K562 (cell line): Measurements from ENCODE around the gene ATG4D. TPM values are rescaled to one million over a fixed set of nuclear protein-coding genes. Genes with fewer than 3 reads are reported as not detected.
A peak's percentile ranks its signal among the peaks of the same experiment; 100 is the strongest.

Experiments used
- DPF2 ChIP-seq: fragments of 450-650 bp; IDR thresholded peaks from 2 replicates; pipeline ENCODE4 v1.6.1; 2016
- HEY1 ChIP-seq: fragments of 250-450 bp; sonication (Bioruptor Pico); IDR thresholded peaks from 2 replicates; pipeline ENCODE4 v1.5.0; 2020; ENCODE audit warnings: mild to moderate bottlenecking, moderate library complexity, borderline replicate concordance
- HMG20B ChIP-seq: fragments of 250-450 bp; sonication (Bioruptor Pico); IDR thresholded peaks from 2 replicates; pipeline ENCODE4 v1.5.0; 2021; ENCODE audit warnings: mild to moderate bottlenecking
- MTA3 ChIP-seq: fragments of 450-650 bp; formaldehyde crosslinking; IDR thresholded peaks from 2 replicates; pipeline ENCODE4 v1.6.1; 2017; ENCODE audit warnings: mild to moderate bottlenecking, borderline replicate concordance
- NFATC3 ChIP-seq: fragments of 450-650 bp; IDR thresholded peaks from 2 replicates; pipeline ENCODE4 v1.6.1; 2017; ENCODE audit warnings: mild to moderate bottlenecking
- RBM39 ChIP-seq: fragments of 200-400 bp; formaldehyde crosslinking; optimal IDR thresholded peaks from 2 replicates; pipeline ENCODE3; 2018; ENCODE audit warnings: low read depth, low read length
- SIRT6 ChIP-seq: IDR thresholded peaks from one replicate; pipeline ENCODE4 v1.6.1; 2012; ENCODE audit warnings: low read depth, mild to moderate bottlenecking, control low read depth, inconsistent platforms, low read length, moderate library complexity
- TBL1XR1 ChIP-seq, 2 experiments: IDR thresholded peaks; 2 replicates each; pipeline ENCODE4 v1.6.1; 2012; ENCODE audit warnings: improper control_type of control experiment in 2 of 2, low read length in 2 of 2, mild to moderate bottlenecking in 1 of 2
- ZNF175 ChIP-seq: fragments of 200-800 bp; sonication (Bioruptor generic); IDR thresholded peaks from 2 replicates; pipeline ENCODE4 v1.6.1; 2016; ENCODE audit warnings: low read depth, mild to moderate bottlenecking, missing genetic modification characterization, missing compliant biosample characterization
- ZNF436 ChIP-seq: fragments of 250-450, 450-650 bp; sonication (Bioruptor Pico); formaldehyde crosslinking; IDR thresholded peaks from 2 replicates; pipeline ENCODE4 v1.7.0; 2020; ENCODE audit warnings: mild to moderate bottlenecking
- ZNF589 ChIP-seq: fragments of 200-800 bp; sonication (Bioruptor generic); IDR thresholded peaks from 2 replicates; pipeline ENCODE4 v1.6.1; 2016; ENCODE audit warnings: low read depth, missing genetic modification characterization, missing compliant biosample characterization
- polyA plus RNA-seq, 8 experiments: library from polyadenylated mRNA; depleted of rRNA in 4 of 8; stranded (reverse) in 5 of 8; unstranded in 3 of 8; fragments of >200 nt; fragmentation: Nextera tagmentation in 2 of 8; fragmentation: Illumina TruSeq in 1 of 8; extraction: Ambion mirVana in 2 of 8; extraction: Trizol in 1 of 8; gene quantifications; 2 replicates each; pipeline versions ENCODE4 v1.2.1 to v1.2.3, GENCODE V29; 2011 to 2014; ENCODE audit warnings: inconsistent platforms in 1 of 8, missing spikeins in 1 of 8
- total RNA-seq, 7 experiments: library from RNA; depleted of rRNA in 6 of 7; stranded (reverse); fragments of >200 nt in 6 of 7; fragmentation: Illumina TruSeq in 2 of 7; extraction: Trizol in 2 of 7; gene quantifications; 2 replicates each; pipeline versions ENCODE4 v1.2.1 to v1.2.3, GENCODE V29; 2011 to 2021; ENCODE audit warnings: low replicate concordance in 1 of 7
- TF ChIP-seq, protein P1 (sequence below), 3 experiments: IDR thresholded peaks in 2 of 3; conservative IDR thresholded peaks in 1 of 3; 2 replicates each; pipeline ENCODE4 v1.5.1; 2011 to 2012; ENCODE audit warnings: low read length in 3 of 3, mild to moderate bottlenecking in 3 of 3, control low read depth in 2 of 3, improper control_type of control experiment in 1 of 3, inconsistent platforms in 1 of 3, low read depth in 1 of 3, mixed read lengths in 1 of 3, moderate library complexity in 1 of 3; ENCODE audit not compliant: insufficient read depth in 2 of 3
- TF ChIP-seq, protein P2 (sequence below): fragments of 250-450 bp; sonication (Bioruptor Pico); IDR thresholded peaks from 2 replicates; pipeline ENCODE4 v1.4.0; 2020
- TF ChIP-seq, protein P3 (sequence below): fragments of 250-450 bp; sonication (Bioruptor Pico); IDR thresholded peaks from 2 replicates; pipeline ENCODE4 v1.8.0; 2021; ENCODE audit warnings: moderate library complexity, mild to moderate bottlenecking, inconsistent platforms

ATG4D gene
- total and polyA plus RNA-seq, 9 of the 15 experiments (the other 6 are each of a cell fraction or from before 2014, with no cell fraction given) = 0.51 to 66.1 (median 22.9) TPM

DNA sequence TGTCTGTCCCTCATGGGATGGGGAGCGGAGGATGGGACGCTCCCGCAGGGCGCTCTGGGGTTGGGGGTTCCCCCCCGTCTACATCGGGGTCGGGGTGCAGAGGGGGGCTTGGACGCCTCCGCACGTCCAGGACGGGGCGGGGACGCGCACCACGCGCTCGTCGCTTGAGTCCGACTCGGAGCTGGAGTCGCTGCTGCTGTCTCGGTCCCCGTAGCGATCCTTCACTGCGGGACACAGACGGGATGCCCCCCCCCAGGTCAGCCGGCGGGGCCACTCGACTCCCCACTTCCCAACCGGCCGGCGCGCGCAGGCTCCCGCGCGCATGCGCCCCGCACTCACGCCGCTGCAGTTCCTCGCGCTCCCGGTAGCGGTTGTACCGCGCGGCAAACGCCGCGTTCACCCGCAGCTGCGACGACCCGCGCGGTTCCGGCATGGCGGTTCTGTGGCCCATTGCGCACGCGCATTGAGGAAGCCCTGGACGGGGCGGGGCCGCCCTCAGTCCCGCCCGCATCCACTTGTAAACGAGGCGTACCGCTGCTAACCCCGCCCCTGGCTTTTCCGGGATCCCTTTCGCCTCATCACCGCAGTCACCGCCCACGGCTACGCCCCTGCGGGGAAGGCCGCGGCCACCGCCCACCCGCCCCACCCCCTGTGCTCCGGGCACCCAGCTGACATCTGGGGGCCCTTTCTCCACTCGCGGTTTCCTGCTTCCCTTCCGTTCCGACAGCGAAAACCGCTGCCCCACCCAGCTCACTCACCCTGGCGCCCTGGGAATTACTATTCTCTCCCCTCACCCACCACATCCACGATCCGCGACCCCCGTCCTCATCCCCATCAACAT is 22.1 kb downstream of the ATG4D start, which contains the start of gene KRI1 (continued):
- no peak for TF ChIP-seq NFATC3
- TF ChIP-seq ZNF436 (CRISPR knock-in tag) = no peak
- no peak for TF ChIP-seq ZNF589 (CRISPR knock-in tag)
- TF ChIP-seq HMG20B (CRISPR knock-in tag) = no peak
- TF ChIP-seq TBL1XR1 (IDR thresholded peaks at IDR 0.05; ENCODE audit: low read length in 2 of 2) = no peak
- no peak for TF ChIP-seq SIRT6
- TF ChIP-seq, protein P1, sequence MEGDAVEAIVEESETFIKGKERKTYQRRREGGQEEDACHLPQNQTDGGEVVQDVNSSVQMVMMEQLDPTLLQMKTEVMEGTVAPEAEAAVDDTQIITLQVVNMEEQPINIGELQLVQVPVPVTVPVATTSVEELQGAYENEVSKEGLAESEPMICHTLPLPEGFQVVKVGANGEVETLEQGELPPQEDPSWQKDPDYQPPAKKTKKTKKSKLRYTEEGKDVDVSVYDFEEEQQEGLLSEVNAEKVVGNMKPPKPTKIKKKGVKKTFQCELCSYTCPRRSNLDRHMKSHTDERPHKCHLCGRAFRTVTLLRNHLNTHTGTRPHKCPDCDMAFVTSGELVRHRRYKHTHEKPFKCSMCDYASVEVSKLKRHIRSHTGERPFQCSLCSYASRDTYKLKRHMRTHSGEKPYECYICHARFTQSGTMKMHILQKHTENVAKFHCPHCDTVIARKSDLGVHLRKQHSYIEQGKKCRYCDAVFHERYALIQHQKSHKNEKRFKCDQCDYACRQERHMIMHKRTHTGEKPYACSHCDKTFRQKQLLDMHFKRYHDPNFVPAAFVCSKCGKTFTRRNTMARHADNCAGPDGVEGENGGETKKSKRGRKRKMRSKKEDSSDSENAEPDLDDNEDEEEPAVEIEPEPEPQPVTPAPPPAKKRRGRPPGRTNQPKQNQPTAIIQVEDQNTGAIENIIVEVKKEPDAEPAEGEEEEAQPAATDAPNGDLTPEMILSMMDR (IDR thresholded peaks at IDR 0.05 in 2 of 3, conservative IDR thresholded peaks at IDR 0.05 in 1 of 3; ENCODE audit: insufficient read depth in 2 of 3, low read depth in 1 of 3, low read length in 3 of 3) = peak in 2 of 3 experiments; percentile 53 to 63
- no peak for TF ChIP-seq RBM39
- no peak for TF ChIP-seq HEY1 (CRISPR knock-in tag)
- TF ChIP-seq, protein P2, sequence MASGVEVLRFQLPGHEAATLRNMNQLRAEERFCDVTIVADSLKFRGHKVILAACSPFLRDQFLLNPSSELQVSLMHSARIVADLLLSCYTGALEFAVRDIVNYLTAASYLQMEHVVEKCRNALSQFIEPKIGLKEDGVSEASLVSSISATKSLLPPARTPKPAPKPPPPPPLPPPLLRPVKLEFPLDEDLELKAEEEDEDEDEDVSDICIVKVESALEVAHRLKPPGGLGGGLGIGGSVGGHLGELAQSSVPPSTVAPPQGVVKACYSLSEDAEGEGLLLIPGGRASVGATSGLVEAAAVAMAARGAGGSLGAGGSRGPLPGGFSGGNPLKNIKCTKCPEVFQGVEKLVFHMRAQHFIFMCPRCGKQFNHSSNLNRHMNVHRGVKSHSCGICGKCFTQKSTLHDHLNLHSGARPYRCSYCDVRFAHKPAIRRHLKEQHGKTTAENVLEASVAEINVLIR = no peak
- 0 out of 2 replicates have a peak, but pooled peaks have one; percentile 34 for TF ChIP-seq MTA3
- TF ChIP-seq ZNF175 (CRISPR knock-in tag) = no peak
- TF ChIP-seq DPF2 = no peak
- TF ChIP-seq, protein P3, sequence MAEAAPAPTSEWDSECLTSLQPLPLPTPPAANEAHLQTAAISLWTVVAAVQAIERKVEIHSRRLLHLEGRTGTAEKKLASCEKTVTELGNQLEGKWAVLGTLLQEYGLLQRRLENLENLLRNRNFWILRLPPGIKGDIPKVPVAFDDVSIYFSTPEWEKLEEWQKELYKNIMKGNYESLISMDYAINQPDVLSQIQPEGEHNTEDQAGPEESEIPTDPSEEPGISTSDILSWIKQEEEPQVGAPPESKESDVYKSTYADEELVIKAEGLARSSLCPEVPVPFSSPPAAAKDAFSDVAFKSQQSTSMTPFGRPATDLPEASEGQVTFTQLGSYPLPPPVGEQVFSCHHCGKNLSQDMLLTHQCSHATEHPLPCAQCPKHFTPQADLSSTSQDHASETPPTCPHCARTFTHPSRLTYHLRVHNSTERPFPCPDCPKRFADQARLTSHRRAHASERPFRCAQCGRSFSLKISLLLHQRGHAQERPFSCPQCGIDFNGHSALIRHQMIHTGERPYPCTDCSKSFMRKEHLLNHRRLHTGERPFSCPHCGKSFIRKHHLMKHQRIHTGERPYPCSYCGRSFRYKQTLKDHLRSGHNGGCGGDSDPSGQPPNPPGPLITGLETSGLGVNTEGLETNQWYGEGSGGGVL (CRISPR knock-in tag) = no peak
